ENCODE results near the gene LCE3A. TPM values are rescaled to one million over a fixed set of nuclear protein-coding genes. Genes with fewer than 3 reads are reported as not detected.
"Not testable (repeated sequence)": the region's sequence is repeated elsewhere in the genome, so short reads cannot be mapped to it uniquely, and the experiment has no call there.

Gene LCE3A
- total RNA-seq, 1 experiment from 2014 or later, result not detected

GRCh38 chr1:152667648-152668047, 44.7 kb upstream of the LCE3A start:
- Histone ChIP-seq H3K9me3 (ENCODE audit: control insufficient read depth in 1 of 2, insufficient read depth in 1 of 2, low read depth in 1 of 2, low read length in 2 of 2) (no peaks in the 10 kb centered on the region), H3K9ac (ENCODE audit: low read length) (no peak overlapping the region), H4K20me1 (ENCODE audit: insufficient read depth) (no peaks in the 10 kb centered on the region), H3K4me3 (replicated peaks in 1 of 2; ENCODE audit: low read depth in 1 of 2, low read length in 2 of 2) (no peak overlapping the region), H3K36me3 (ENCODE audit: control insufficient read depth in 1 of 2, insufficient read depth in 2 of 2, low read length in 2 of 2) (no peaks in the 10 kb centered on the region), H3K9me2 (ENCODE audit: insufficient read depth) (no peaks in the 10 kb centered on the region), H3K27ac (ENCODE audit: low read depth, low read length) (no peak overlapping the region), H3K4me1 (ENCODE audit: control insufficient read depth in 1 of 2, insufficient read depth in 2 of 2, low read length in 2 of 2) (no peaks in the 10 kb centered on the region), H2AFZ (ENCODE audit: low read depth, low read length, poor library complexity, severe bottlenecking) (no peak overlapping the region), H3K79me2 (ENCODE audit: insufficient read depth, low read length) (no peaks in the 10 kb centered on the region), H3K4me2 (ENCODE audit: low read length) (no peak overlapping the region), H3K27me3 (ENCODE audit: insufficient read depth, low read length) (peaks cover 45% of the 10 kb centered on the region)
- no peak for TF ChIP-seq EGR1 (IDR thresholded peaks at IDR 0.05; ENCODE audit: low read depth)
- TF ChIP-seq TCF7L2 (IDR thresholded peaks at IDR 0.05; ENCODE audit: borderline replicate concordance, extremely low read depth, insufficient read depth, insufficient read length), result no peak
- no peak for TF ChIP-seq POLR2A (IDR thresholded peaks at IDR 0.05; ENCODE audit: borderline replicate concordance, extremely low read depth, insufficient read depth, insufficient read length)
- TF ChIP-seq ELF1 (IDR thresholded peaks at IDR 0.05; ENCODE audit: borderline replicate concordance, low read depth), result no peak
- TF ChIP-seq ATF3 (IDR thresholded peaks at IDR 0.05), result no peak
- TF ChIP-seq CBX3 (IDR thresholded peaks at IDR 0.05; ENCODE audit: low read depth), result no peak
- no peak for TF ChIP-seq CEBPB (IDR thresholded peaks at IDR 0.05; ENCODE audit: low read depth)
- TF ChIP-seq ZBTB33 (IDR thresholded peaks at IDR 0.05; ENCODE audit: extremely low read depth, insufficient replicate concordance, low read length), result no peak
- TF ChIP-seq FOSL1 (IDR thresholded peaks at IDR 0.05; ENCODE audit: low read depth), result no peak
- TF ChIP-seq ZNF274 (IDR thresholded peaks at IDR 0.05; ENCODE audit: low read depth, low read length), result no peak
- TF ChIP-seq YY1 (IDR thresholded peaks at IDR 0.05; ENCODE audit: extremely low read depth, insufficient replicate concordance, low read depth, low read length), result no peak
- TF ChIP-seq SIN3A (IDR thresholded peaks at IDR 0.05; ENCODE audit: low read depth), result no peak
- RAD21 ChIA-PET (ENCODE audit: low non-redundant PET in 1 of 2, low total read pairs in 2 of 2, uncharacterized antibody in 2 of 2, unreplicated experiment in 2 of 2), result no interaction called here
- intact Hi-C loops (cut with micrococcal nuclease), result no loop called here
- CTCF ChIA-PET, result no interaction called here
- no peak for ATAC-seq
- POLR2A ChIA-PET, result no interaction called here
- no peak for DNase-seq (ENCODE audit: low read depth, low spot score)
- no TSS peak for BruUV-seq (replicated peaks)

GRCh38 chr1:152666171-152666570, 43.3 kb upstream of the LCE3A start:
- H4K20me1 ChIP-seq (ENCODE audit: insufficient read depth); H2AFZ ChIP-seq (ENCODE audit: low read depth, low read length, poor library complexity, severe bottlenecking); H3K4me2 ChIP-seq (ENCODE audit: low read length); CTCF ChIA-PET; H3K36me3 ChIP-seq (ENCODE audit: control insufficient read depth in 1 of 2, insufficient read depth in 2 of 2, low read length in 2 of 2); H3K9me2 ChIP-seq (ENCODE audit: insufficient read depth); H3K9ac ChIP-seq (ENCODE audit: low read length); RAD21 ChIA-PET (ENCODE audit: low non-redundant PET in 1 of 2, low total read pairs in 2 of 2, uncharacterized antibody in 2 of 2, unreplicated experiment in 2 of 2); BruUV-seq (replicated peaks); H3K27ac ChIP-seq (ENCODE audit: low read depth, low read length); ATAC-seq; H3K4me3 ChIP-seq (replicated peaks in 1 of 2; ENCODE audit: low read depth in 1 of 2, low read length in 2 of 2); DNase-seq (ENCODE audit: low read depth, low spot score); H3K9me3 ChIP-seq (ENCODE audit: control insufficient read depth in 1 of 2, insufficient read depth in 1 of 2, low read depth in 1 of 2, low read length in 2 of 2); POLR2A ChIA-PET; H3K79me2 ChIP-seq (ENCODE audit: insufficient read depth, low read length); intact Hi-C loops (cut with micrococcal nuclease); H3K4me1 ChIP-seq (ENCODE audit: control insufficient read depth in 1 of 2, insufficient read depth in 2 of 2, low read length in 2 of 2): not testable (repeated sequence)
- H3K27me3 ChIP-seq (ENCODE audit: insufficient read depth, low read length), result peaks cover 47% of the 10 kb centered on the region

All from HCT116 (cell line).